Measurements from ENCODE around the gene GABBR1.

GABBR1 gene

DNA sequence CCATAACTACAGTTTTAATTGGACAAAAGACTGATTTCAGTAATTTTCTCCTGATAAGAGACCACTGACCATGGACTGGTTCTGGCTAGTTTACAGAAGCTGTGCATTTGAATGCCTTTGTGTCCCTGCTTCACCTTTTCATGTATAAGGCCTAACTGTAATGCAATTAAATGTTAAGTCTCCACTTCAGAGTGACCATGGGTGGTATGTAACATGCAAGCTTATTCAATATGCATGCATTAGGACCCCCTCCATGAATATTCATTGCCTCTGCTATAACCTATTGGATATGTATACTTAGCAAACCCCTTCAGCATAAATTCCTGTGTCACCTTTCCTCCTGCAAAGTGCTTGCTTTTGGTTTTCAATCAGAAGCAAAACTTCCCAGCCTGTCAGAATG lies 75.7 kb downstream of the GABBR1 start:
- peaks cover 8% of the 10 kb centered on the region for H3K4me1 ChIP-seq
- H3K9me3 ChIP-seq (ENCODE audit: control insufficient read depth, low read length) = no peaks in the 10 kb centered on the region
- no peak overlapping the region for H3K9ac ChIP-seq
- H3K79me2 ChIP-seq = no peaks in the 10 kb centered on the region
- no peak overlapping the region for H2AFZ ChIP-seq
- no peak overlapping the region for H3K4me3 ChIP-seq (ENCODE audit: low read depth, low read length)
- no peaks in the 10 kb centered on the region for H3K36me3 ChIP-seq (ENCODE audit: control insufficient read depth, insufficient read depth, low read length)
- TF ChIP-seq, protein P1, sequence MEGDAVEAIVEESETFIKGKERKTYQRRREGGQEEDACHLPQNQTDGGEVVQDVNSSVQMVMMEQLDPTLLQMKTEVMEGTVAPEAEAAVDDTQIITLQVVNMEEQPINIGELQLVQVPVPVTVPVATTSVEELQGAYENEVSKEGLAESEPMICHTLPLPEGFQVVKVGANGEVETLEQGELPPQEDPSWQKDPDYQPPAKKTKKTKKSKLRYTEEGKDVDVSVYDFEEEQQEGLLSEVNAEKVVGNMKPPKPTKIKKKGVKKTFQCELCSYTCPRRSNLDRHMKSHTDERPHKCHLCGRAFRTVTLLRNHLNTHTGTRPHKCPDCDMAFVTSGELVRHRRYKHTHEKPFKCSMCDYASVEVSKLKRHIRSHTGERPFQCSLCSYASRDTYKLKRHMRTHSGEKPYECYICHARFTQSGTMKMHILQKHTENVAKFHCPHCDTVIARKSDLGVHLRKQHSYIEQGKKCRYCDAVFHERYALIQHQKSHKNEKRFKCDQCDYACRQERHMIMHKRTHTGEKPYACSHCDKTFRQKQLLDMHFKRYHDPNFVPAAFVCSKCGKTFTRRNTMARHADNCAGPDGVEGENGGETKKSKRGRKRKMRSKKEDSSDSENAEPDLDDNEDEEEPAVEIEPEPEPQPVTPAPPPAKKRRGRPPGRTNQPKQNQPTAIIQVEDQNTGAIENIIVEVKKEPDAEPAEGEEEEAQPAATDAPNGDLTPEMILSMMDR (IDR thresholded peaks at IDR 0.05) = no peak
- H3K4me2 ChIP-seq (ENCODE audit: low read length) = no peak overlapping the region
- H3K27me3 ChIP-seq (ENCODE audit: control insufficient read depth, insufficient read depth, low read length) = peaks cover 5% of the 10 kb centered on the region
- no peak overlapping the region for H3K27ac ChIP-seq

DNA sequence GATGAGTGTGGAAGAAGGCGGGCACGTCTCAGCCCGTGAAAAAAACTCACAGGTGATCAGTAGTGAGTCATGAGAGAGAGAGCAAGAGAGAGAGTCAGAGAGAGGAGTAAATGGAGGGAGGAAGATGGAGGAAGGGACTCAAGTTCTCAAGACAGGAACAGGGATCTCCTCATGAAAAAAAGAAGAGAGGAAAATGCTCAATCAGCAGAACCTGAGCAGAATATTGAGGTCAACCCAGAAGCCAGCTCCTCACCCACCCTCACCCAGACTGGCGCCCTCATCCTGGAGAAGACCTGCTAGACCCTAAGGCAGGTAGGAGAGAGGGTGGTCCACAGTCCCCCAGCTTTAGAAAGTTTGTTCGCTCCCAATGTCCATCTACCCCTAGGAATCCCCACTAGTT lies 78.2 kb downstream of the GABBR1 start:
- H3K27me3 ChIP-seq (ENCODE audit: control insufficient read depth, insufficient read depth, low read length) = no peaks in the 10 kb centered on the region

DNA sequence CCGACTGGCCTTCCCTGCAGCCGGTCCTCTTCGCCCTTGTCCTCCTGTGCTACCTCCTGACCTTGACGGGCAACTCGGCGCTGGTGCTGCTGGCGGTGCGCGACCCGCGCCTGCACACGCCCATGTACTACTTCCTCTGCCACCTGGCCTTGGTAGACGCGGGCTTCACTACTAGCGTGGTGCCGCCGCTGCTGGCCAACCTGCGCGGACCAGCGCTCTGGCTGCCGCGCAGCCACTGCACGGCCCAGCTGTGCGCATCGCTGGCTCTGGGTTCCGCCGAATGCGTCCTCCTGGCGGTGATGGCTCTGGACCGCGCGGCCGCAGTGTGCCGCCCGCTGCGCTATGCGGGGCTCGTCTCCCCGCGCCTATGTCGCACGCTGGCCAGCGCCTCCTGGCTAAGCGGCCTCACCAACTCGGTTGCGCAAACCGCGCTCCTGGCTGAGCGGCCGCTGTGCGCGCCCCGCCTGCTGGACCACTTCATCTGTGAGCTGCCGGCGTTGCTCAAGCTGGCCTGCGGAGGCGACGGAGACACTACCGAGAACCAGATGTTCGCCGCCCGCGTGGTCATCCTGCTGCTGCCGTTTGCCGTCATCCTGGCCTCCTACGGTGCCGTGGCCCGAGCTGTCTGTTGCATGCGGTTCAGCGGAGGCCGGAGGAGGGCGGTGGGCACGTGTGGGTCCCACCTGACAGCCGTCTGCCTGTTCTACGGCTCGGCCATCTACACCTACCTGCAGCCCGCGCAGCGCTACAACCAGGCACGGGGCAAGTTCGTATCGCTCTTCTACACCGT lies 79.5 kb downstream of the GABBR1 start:
- H3K4me1 ChIP-seq = peaks cover 8% of the 10 kb centered on the region
- H3K9ac ChIP-seq = no peak overlapping the region
- H3K27me3 ChIP-seq (ENCODE audit: control insufficient read depth, insufficient read depth, low read length) = no peaks in the 10 kb centered on the region
- H3K36me3 ChIP-seq (ENCODE audit: control insufficient read depth, insufficient read depth, low read length) = no peaks in the 10 kb centered on the region
- no peak overlapping the region for H3K27ac ChIP-seq
- TF ChIP-seq, protein P1 (IDR thresholded peaks at IDR 0.05) = no peak
- H2AFZ ChIP-seq = peak overlapping the region; percentile 76
- peak overlapping the region; percentile 75 for H3K4me2 ChIP-seq (ENCODE audit: low read length)
- H3K9me3 ChIP-seq (ENCODE audit: control insufficient read depth, low read length) = no peaks in the 10 kb centered on the region
- no peaks in the 10 kb centered on the region for H3K79me2 ChIP-seq
- H3K4me3 ChIP-seq (ENCODE audit: low read depth, low read length) = peak overlapping the region; percentile 20

More for the DNA sequence above, 78.2 kb downstream of the GABBR1 start:
- H3K9me3 ChIP-seq (ENCODE audit: control insufficient read depth, low read length) = no peaks in the 10 kb centered on the region
- H3K4me1 ChIP-seq = peaks cover 8% of the 10 kb centered on the region
- H3K27ac ChIP-seq = no peak overlapping the region
- no peak overlapping the region for H3K4me2 ChIP-seq (ENCODE audit: low read length)
- H3K9ac ChIP-seq = no peak overlapping the region
- H2AFZ ChIP-seq = no peak overlapping the region
- TF ChIP-seq, protein P1 (IDR thresholded peaks at IDR 0.05) = no peak
- H3K79me2 ChIP-seq = no peaks in the 10 kb centered on the region
- H3K36me3 ChIP-seq (ENCODE audit: control insufficient read depth, insufficient read depth, low read length) = no peaks in the 10 kb centered on the region
- no peak overlapping the region for H3K4me3 ChIP-seq (ENCODE audit: low read depth, low read length)

DNA sequence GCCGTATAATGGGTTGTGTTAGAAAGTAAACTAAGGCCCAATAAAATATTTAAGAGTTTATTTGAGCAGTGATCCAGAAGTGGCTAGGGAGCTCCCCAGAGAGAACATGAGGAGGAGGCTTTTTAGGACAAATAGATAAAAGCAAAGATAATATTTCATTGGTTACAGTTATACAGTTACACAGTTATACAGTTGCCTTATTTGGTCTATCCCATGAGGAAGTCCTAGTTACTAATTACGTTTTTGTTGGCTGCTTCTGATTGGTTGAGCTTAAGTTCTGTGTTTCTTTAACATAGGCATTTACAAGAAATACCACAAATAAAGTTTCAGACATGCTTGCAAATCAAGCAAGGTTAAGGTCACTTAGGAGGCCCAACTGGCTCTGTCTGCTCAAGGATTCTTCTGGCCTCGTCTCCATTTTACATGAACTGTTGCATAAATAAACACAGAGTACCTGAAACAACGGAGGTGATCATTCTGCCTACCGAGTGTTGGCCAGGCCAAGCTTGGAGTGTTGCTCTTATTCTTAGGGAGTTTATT lies 80.4 kb downstream of the GABBR1 start:
- TF ChIP-seq, protein P1 (IDR thresholded peaks at IDR 0.05) = no peak
- H3K27me3 ChIP-seq (ENCODE audit: control insufficient read depth, insufficient read depth, low read length) = no peaks in the 10 kb centered on the region
- peak overlapping the region; percentile 76 for H2AFZ ChIP-seq
- H3K9ac ChIP-seq = no peak overlapping the region
- no peaks in the 10 kb centered on the region for H3K36me3 ChIP-seq (ENCODE audit: control insufficient read depth, insufficient read depth, low read length)
- H3K4me1 ChIP-seq = peaks cover 8% of the 10 kb centered on the region
- H3K9me3 ChIP-seq (ENCODE audit: control insufficient read depth, low read length) = no peaks in the 10 kb centered on the region
- no peak overlapping the region for H3K27ac ChIP-seq
- peak overlapping the region; percentile 20 for H3K4me3 ChIP-seq (ENCODE audit: low read depth, low read length)
- peak overlapping the region; percentile 75 for H3K4me2 ChIP-seq (ENCODE audit: low read length)
- no peaks in the 10 kb centered on the region for H3K79me2 ChIP-seq

All from parathyroid adenoma (tissue), 2 donors.